ENCODE results near the gene FBXW2. TPM values are rescaled to one million over a fixed set of nuclear protein-coding genes. Genes with fewer than 3 reads are reported as not detected.

Gene FBXW2
- total and polyA plus RNA-seq, 2 donors (not counting 3 experiments of a cell fraction or from before 2014, with no cell fraction given), result 32.5 to 70.2 TPM

DNA sequence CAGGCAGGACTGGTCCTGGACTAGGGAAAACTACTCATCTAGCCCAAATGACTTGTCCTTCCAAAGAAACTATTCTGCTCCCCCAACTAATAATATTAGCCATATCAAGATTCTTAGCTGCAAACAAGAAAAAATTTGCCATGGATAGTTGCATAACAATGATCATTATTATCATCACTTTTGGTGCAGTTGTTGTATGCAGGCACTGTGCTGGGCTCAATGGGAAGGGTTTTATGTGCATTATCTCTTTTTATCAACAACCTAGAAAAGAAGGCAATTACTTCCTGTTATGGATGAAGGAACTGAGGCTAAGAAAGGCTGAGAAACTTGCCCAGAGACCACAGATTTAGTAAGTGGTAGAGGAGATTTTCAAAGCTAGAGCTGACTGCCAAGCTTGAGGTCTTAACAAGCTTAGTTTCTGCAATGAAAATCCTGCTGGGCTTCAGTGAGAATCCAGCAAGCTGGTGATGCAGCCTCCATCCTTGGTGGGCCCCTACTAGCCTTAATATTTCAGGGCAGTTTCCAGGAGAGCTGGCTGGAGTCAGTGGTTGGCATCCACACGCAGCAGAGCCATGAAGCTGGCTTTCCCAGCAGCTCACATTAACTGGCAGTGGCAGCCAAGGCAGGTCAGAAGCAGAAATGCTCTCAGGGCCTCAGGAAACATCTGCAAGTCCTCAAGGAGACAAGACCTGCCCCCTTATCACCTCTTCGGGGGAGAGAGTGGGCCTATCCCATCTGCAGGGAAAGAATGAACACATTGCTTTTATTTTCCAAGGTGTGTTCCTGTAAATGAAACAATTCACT, 58.4 kb downstream of the FBXW2 start:
- Histone ChIP-seq H3K9me1 (replicated peaks; ENCODE audit: control insufficient read depth, extremely low read depth, insufficient read depth, low read length) (no peaks in the 10 kb centered on the region), H3K4me3 (replicated peaks in 1 of 3; ENCODE audit: insufficient read depth in 1 of 3, low read depth in 1 of 3, low read length in 3 of 3) (no peak overlapping the region), H3K9me3 (replicated peaks; ENCODE audit: control insufficient read depth, insufficient read depth, low read length) (no peaks in the 10 kb centered on the region), H3K4me2 (ENCODE audit: insufficient read depth, low read length) (no peak overlapping the region), H3K4me1 (ENCODE audit: control insufficient read depth, extremely low read depth, insufficient read depth, low read length) (peaks cover 10% of the 10 kb centered on the region), H3K27me3 (ENCODE audit: control insufficient read depth in 2 of 2, insufficient read depth in 2 of 2, low read length in 2 of 2) (no peaks in the 10 kb centered on the region), H3K9ac (replicated peaks; ENCODE audit: extremely low read depth, insufficient read depth, low read length) (no peak overlapping the region), H2AFZ (ENCODE audit: low read depth, low read length) (no peak overlapping the region), H3K79me2 (ENCODE audit: control insufficient read depth, insufficient read depth, low read length) (no peaks in the 10 kb centered on the region), H3K27ac (ENCODE audit: insufficient read depth, low read depth, low read length) (no peak overlapping the region), H3K36me3 (ENCODE audit: control insufficient read depth in 2 of 2, extremely low read depth in 1 of 2, insufficient read depth in 2 of 2, low read length in 2 of 2) (no peaks in the 10 kb centered on the region), H4K20me1 (replicated peaks; ENCODE audit: control insufficient read depth, extremely low read depth, insufficient read depth, low read length) (no peaks in the 10 kb centered on the region)
- dilution Hi-C loops (cut with MboI; ENCODE audit: extremely low pct_ligation_motif_present, low sequenced_read_pairs) (no loop called here), intact Hi-C loops (cut with micrococcal nuclease) (no loop called here)
- TF ChIP-seq JUN (IDR thresholded peaks at IDR 0.05; ENCODE audit: borderline replicate concordance, insufficient read depth, insufficient read length, low read depth), result no peak
- no peak for TF ChIP-seq FOS (IDR thresholded peaks at IDR 0.05; ENCODE audit: borderline replicate concordance, insufficient read depth, low read length)
- no peak for TF ChIP-seq POLR2AphosphoS5 (IDR thresholded peaks at IDR 0.05; ENCODE audit: insufficient read depth, low read depth, low read length)
- TF ChIP-seq EZH2 (IDR thresholded peaks at IDR 0.05; ENCODE audit: borderline replicate concordance, low read depth, low read length, severe bottlenecking), result no peak
- no peak for TF ChIP-seq POLR2A (IDR thresholded peaks at IDR 0.05; ENCODE audit: low read depth, low read length)
- TF ChIP-seq MYC (IDR thresholded peaks at IDR 0.05; ENCODE audit: low read depth, low read length), result no peak
- no peak for TF ChIP-seq MAX (IDR thresholded peaks at IDR 0.05; ENCODE audit: insufficient read depth, insufficient read length)
- TF ChIP-seq CTCF (IDR thresholded peaks at IDR 0.05; ENCODE audit: extremely low read depth in 1 of 2, insufficient read depth in 1 of 2, low read depth in 1 of 2, low read length in 2 of 2), result no peak
- TF ChIP-seq GATA2 (IDR thresholded peaks at IDR 0.05; ENCODE audit: insufficient read depth, insufficient read length, low read depth, low read length), result no peak
- CTCF ChIA-PET, result interaction anchor here (0.8 to 2.4 kb wide), 5 partner anchors 12 to 115 kb away, joined by 3 to 15 read pairs (median 3); partner anchors contain the start of gene MEGF9
- no peak for FAIRE-seq
- peak; percentile 75 for DNase-seq (ENCODE audit: low read depth, low spot score)
- no TSS peak for BruUV-seq (replicated peaks)
- POLR2A ChIA-PET, result interaction anchor here (1.6 kb wide), 1 partner anchor 20 kb away, joined by 4 read pairs; the partner anchor contains the start of gene MEGF9
